GM10248 (cell line): Measurements from ENCODE around the gene ANKRD24.

Experiments used
- CTCF ChIA-PET: fragments of 300-600 bp; sonication (Branson Sonifier 250); formaldehyde crosslinking; extraction: SDS; loops from one replicate; lab custom pipeline; 2021; ENCODE audit warnings: antibody characterized with exemption; lab: Yijun Ruan, JAX
- POLR2A ChIA-PET: fragments of 350-650 bp; sonication (Branson Sonifier 250); formaldehyde crosslinking; extraction: SDS; loops from one replicate; lab custom pipeline; 2020; ENCODE audit warnings: antibody characterized with exemption; lab: Yijun Ruan, JAX
- DNase-seq: peaks from one replicate; pipeline ENCODE4 v3.0.0; 2012; ENCODE audit errors: extremely low spot score
- TF ChIP-seq, protein P1 (sequence below): IDR thresholded peaks from 2 replicates; pipeline ENCODE4 v1.5.1; 2012; ENCODE audit warnings: mild to moderate bottlenecking, low read depth; ENCODE audit errors: extremely low read depth, missing control alignments, control extremely low read depth

Gene ANKRD24

GRCh38 chr19:4172861-4173473, 9.5 kb upstream of the ANKRD24 start:
- TF ChIP-seq, protein P1, sequence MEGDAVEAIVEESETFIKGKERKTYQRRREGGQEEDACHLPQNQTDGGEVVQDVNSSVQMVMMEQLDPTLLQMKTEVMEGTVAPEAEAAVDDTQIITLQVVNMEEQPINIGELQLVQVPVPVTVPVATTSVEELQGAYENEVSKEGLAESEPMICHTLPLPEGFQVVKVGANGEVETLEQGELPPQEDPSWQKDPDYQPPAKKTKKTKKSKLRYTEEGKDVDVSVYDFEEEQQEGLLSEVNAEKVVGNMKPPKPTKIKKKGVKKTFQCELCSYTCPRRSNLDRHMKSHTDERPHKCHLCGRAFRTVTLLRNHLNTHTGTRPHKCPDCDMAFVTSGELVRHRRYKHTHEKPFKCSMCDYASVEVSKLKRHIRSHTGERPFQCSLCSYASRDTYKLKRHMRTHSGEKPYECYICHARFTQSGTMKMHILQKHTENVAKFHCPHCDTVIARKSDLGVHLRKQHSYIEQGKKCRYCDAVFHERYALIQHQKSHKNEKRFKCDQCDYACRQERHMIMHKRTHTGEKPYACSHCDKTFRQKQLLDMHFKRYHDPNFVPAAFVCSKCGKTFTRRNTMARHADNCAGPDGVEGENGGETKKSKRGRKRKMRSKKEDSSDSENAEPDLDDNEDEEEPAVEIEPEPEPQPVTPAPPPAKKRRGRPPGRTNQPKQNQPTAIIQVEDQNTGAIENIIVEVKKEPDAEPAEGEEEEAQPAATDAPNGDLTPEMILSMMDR = no peak
- ChIA-PET CTCF (interaction anchor here (0.8 to 1.6 kb wide), 2 partner anchors 32 to 33 kb away, joined by 3 read pairs; no protein-coding TSS in a partner anchor), POLR2A (interaction anchor here (0.6 kb wide), 1 partner anchor 316 kb away, joined by 3 read pairs; no protein-coding TSS in a partner anchor)
- peak; percentile 58 for DNase-seq

- ChIA-PET POLR2A (interaction anchor here (0.6 to 0.7 kb wide), 2 partner anchors 73 to 316 kb away, joined by 3 to 6 read pairs; no protein-coding TSS in a partner anchor), CTCF (interaction anchor here (0.8 to 1.6 kb wide), 4 partner anchors 13 to 39 kb away, joined by 3 to 4 read pairs (median 3); no protein-coding TSS in a partner anchor)
- TF ChIP-seq, protein P1 = no peak
- no peak for DNase-seq
These were observed 8.8 kb upstream of the ANKRD24 start for GRCh38 chr19:4173479-4174212.

DNA sequence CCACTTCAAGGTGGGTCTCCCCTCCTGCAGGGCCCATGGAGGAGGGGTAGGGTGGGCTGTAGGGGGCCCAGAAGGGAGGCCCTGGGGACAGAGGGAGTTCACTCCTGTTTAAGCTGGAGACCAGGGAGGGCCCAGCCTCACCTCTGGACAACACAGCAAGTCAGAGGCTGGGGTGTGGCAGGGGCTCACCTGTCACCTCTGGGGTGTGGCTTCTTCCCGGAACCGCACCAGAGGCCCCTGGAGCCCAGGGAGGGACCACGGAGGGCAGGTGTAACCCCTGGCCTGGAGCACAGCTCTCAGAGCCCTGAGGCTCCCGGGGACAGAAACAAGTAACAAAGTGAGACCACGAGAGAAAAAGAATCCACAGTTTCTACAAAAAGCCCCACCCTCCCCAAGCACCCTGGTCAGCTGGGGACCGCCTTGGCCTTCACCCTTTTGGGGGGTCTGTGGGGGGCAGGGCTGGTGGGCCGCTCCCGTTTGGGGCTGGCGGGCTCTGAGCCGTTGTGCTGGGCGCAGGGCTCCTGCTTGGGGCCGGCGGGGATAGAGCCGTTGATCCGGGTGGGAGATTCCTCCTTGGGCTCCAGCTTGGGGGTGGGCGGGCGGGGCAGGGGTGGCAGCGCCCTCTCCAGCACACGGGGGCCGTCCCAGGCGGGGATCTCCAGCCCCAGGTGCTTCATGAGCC, 8.1 kb upstream of the ANKRD24 start:
- ChIA-PET POLR2A (interaction anchor here (0.7 kb wide), 1 partner anchor 74 kb away, joined by 6 read pairs; no protein-coding TSS in a partner anchor), CTCF (interaction anchor here (0.8 to 1.6 kb wide), 3 partner anchors 12 to 40 kb away, joined by 3 to 4 read pairs (median 3); no protein-coding TSS in a partner anchor)
- TF ChIP-seq, protein P1 = no peak
- no peak for DNase-seq

DNA sequence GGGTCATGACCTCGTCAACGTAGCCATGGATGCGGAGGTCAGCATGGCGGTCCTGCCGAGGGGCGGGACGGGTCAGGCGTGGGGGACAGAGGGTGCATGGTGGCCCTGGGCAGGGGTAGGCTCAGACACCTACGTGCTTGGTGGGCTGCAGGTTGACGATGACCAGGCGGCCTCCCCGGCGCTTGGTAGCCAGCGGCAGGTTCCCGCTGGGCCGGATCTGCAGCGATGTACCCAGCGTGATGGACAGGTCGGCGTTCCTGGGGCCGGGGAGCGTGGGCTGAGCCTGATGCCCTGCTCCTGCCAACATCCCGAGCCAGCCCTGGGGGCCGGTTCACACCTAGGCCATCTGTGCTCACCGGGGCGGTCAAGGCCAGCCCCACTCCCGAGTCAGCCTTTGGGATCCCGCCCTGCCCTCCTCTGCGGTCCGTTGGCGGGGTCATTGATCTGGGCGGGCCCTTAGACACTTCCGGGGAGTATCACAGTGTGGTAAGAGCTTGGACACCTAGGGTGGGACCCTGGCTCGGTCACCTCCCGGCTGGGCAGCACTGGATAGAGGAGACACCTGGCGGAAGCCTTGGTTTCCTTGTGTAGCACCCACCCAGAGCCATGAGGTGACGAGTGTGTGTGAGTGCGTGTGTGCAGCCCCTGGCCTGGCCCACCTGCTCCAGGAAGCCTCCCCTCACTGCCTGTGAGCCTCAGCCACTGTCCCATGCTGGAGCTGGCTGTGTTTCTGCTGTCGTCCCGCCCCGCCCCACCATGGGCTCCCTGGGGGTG, 7.4 kb upstream of the ANKRD24 start:
- no peak for DNase-seq
- TF ChIP-seq, protein P1 = no peak
- POLR2A ChIA-PET = no interaction called here
- CTCF ChIA-PET = no interaction called here

DNA sequence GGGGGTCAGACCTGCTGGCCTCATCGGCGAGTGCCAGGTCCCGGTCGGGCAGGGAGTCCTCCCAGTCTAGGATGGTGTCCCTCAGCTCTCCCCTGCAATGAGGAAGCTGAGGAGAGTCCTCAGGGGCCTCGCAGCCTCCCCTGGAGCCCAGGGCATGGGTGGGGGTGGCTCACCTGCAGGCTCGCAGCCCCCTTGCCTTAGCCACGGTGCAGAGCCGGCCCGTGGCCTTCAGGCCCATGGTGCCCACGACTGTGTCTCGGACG, 6.9 kb upstream of the ANKRD24 start:
- DNase-seq = no peak
- ChIA-PET CTCF (interaction anchor here (1.7 kb wide), 1 partner anchor 8 kb away, joined by 4 read pairs; no protein-coding TSS in a partner anchor), POLR2A (no interaction called here)
- TF ChIP-seq, protein P1 = no peak
